NCI-H82 treated with DMSO at 0.1 percent for 48 hours (cell line): ENCODE measurements around the gene MCM6.
"Not testable (repeated sequence)": the region's sequence is repeated elsewhere in the genome, so short reads cannot be mapped to it uniquely, and the experiment has no call there.

ENCODE experiments used
- DNase-seq: peaks from one replicate; lab custom pipeline; 2025; ENCODE audit not compliant: unreplicated experiment; lab: John Stamatoyannopoulos, UW

The MCM6 gene

GRCh38 chr2:135825131-135825530 is 51.1 kb downstream of the MCM6 start:
- no peak for DNase-seq

DNA sequence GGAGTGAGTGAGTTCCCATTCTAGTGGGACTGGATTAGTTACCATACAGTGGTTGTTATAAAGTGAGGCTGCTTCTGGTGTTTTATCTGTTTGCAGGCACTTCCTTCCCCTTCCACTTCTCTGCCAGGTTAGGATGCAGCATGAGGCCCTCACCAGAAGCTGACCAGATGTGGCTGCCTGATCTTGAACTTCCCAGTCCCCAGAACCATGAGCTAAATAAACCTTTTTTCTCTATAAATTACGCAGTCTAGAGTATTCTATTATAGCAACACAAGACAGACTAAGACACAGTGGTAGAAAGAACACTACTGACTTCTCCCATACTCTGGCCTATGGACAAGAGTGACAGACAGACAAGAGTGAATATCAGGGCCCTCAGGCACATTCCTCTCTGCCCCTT is 53.4 kb downstream of the MCM6 start:
- no peak for DNase-seq

DNA sequence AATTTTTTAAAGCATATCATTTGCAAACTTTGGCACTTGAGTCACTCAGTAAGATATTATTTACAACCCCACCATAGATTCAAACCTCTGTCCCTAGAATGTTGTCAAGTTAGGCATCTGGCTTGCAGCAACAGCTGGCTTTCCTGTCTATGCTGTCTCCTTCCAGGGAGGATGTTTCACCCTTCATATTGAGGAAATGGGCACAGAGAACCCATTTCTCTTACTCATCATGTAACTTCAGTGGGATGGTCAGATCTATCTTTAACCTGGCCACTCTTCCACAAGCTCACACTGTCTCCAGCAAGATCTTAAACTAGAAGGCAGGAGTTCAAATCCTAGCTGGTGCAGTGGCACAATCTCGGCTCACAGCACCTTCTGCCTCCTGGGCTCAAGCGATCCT is 55.1 kb downstream of the MCM6 start:
- DNase-seq: no peak

DNA sequence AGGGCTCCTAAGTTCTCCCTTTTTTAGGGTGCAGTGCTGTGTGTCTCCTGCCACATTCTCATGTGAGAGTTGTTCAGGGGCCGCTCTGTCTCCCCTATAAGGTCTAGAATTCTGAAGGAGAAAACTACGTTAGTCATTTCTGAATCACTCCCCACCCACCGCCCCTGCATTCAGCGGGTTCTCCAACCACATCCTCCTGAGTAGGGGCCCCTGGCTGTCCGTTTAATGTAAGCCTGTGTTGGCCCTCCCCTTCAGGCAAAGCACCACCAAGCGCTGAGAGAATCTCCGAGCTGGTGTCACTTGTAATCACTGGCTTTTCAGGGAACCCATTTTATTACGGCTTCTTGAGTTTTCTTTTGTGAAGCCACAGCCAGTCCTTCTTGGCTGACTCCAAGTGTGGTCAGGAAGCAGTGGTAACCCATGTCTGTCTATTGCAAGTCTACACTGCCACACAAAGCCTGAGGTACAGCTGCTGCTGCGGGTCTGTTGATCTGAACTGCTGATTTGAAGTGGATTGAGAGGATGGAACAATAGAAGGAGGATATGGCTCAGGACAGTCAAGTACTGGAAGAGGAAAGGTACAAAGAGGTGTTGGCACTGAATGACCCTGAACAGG is 56.1 kb downstream of the MCM6 start:
- no peak for DNase-seq

DNA sequence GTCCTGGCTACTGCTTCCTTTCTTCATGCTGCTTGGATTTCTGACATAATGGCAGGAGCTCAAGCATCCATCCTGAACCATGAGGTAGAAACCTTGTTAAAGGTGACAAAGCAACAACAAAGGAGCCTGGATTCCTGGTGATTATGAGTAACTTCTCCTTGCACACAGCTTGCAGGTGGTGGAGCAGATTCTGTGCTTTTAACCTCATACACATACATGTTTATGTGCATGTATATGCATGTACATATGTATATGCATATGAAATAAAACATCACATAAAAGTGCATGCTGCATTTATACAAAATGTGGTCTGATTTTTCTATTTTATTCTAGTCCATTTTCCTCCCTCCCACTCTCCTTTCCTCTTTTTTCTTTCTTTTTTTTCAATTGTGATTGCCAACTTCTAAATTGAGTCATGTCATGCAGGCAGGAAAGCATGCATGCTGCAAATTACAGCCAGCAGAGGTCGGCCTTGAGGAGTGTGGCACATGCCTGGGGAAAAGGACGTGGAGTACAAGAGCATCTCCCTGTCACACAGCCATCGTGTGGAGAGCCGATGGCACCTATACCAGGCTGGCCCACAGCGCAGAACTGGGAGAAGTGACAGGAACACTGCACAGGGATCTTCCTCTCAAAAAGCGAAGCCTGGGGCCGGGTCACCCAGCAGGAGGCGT is 57.2 kb downstream of the MCM6 start:
- DNase-seq: peak; percentile 8

DNA sequence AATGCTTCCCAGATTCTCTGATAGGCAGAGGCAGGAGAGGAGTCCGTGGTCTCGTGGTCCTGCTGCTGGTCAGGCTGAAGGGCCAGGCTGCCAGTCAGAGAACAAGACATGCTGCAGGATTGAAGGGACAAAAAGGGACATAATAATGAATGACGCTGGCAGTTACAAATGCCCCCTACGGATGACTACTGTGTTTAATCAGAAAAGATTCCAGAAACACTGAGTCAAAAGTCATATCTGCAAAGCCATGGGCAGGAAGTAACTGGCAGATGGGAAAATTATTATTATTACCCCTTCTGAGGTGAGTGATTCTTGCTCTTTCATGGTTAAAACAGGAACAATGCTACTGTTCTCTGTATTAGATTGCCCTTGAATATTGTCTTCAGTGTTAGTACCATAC is 58.3 kb downstream of the MCM6 start:
- no peak for DNase-seq

- DNase-seq: no peak
Measured at GRCh38 chr2:135817466-135817865, 58.8 kb downstream of the MCM6 start.

DNA sequence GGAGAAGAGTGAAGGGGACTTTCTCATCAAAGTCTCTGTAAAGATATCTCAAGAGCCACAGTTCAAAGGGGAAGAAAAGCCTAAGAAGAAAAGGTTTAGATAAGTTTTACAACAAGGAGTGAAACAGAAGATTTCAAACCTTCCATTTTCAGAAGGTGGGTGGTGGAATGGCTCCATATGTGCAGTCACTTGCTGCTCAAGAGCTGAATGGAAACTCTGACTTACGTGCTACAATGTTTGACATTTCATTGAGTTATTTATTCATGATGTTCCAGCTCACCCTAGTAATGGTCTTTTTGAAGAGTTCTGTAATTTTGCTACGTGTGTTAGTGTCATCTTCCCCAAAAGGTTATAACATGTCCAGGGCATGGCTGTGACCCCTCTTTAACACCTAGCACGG is 61.0 kb downstream of the MCM6 start:
- no peak for DNase-seq

DNA sequence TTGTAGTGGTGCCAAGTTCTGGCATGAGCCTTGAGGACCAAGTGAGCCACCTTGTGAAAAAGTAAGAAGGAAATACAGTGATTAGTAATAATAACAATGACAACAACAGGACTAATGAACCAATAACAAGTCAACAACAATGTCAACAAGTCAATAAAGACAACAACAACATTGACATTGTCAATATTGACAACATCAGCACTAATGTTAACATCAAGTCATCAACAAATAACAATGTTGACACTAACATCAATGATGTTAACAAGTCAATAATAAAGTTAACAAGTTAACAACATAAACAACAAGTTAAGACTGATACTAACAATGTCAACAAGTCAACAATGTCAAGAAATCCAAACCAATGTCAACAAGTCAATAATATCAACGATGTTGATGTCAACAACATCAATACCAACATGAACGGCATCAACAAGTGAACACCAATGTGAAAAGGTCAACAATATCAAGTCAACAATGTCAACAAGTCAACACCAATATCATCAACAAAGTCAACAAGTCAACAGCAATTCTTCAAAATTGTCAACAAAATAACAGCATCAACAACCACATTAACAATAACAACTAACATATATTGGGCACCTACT is 63.2 kb downstream of the MCM6 start:
- DNase-seq: no peak

DNA sequence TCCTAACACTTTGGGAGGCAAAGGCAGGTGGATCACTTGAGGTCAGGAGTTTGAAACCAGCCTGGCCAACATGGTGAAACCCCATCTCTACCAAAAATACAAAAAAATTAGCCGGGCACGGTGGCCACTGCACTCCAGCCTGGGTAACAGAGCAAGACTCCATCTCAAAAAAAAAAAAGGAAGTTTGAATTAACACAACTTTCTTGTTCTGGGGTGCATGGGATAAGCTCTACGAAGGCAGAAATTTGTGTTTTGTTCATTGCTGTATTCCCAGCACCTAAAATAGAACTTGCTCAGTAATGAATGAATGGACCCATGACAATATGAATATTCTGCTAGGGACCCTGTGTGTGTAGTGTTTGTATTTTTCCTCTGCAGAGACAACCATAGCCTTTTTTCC is 68.4 kb downstream of the MCM6 start:
- not testable (repeated sequence) for DNase-seq

GRCh38 chr2:135803278-135803677 is 73.0 kb downstream of the MCM6 start:
- DNase-seq: no peak

GRCh38 chr2:135802350-135802749 is 73.9 kb downstream of the MCM6 start:
- DNase-seq: no peak

GRCh38 chr2:135800513-135801460 is 75.5 kb downstream of the MCM6 start:
- DNase-seq: no peak

DNA sequence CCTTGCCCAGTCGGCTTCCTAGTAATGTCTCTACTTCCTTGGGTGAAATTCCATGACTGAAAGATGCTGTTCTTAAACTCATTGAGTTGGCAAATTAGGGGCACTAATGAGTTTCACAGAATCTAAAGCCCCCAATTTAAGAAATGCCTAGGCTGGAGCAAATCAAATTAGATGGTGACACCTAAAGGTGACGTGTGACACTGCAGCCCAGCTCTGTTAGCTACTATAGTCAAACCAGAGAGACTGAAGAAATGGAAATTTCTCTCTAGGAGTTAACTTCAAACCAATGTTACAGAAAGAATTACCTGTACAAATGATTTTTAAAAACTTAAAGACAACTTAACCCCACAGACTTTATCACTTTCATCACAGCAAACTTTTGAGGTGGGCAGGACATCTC is 76.5 kb downstream of the MCM6 start:
- no peak for DNase-seq

DNA sequence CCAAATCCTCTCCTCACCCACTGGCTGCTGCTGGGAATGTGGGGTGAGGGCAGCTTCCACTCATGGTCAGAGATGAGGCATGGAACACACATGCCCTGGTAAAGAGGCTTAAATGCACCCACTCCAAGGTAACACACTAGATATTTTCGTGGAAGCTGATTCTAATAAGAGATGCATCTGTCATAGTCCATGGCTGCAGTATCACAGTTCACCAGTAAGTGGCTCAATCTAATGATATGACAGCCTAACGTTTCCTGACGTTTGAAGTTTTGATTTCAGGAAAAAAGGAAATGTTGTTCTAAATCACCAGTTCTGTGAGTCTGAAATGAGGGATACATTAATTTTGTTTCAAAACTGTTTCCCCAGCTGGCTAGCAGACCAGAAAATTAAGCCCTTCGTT is 77.5 kb downstream of the MCM6 start:
- no peak for DNase-seq

DNA sequence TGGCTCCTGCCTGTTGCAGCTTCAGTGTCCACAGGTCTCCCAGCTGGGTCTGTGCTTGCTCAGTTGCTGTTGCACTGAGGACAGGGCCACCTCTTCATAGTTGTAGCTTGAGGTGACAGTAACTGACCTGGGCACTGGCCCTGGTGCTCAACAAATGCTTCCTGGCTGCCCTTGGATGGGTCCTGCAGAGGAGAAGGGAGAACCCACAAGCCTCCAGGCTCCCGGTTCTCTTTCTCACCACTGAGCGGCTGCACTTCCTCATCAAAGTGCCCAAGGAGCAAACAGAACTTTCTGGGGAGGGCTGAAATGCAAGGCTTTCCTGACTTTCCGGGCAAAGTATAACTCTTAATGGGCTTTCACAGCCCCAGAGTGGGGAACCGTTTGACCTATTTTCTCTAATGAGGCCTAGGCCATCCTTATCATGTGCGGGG is 78.0 kb downstream of the MCM6 start:
- no peak for DNase-seq

DNA sequence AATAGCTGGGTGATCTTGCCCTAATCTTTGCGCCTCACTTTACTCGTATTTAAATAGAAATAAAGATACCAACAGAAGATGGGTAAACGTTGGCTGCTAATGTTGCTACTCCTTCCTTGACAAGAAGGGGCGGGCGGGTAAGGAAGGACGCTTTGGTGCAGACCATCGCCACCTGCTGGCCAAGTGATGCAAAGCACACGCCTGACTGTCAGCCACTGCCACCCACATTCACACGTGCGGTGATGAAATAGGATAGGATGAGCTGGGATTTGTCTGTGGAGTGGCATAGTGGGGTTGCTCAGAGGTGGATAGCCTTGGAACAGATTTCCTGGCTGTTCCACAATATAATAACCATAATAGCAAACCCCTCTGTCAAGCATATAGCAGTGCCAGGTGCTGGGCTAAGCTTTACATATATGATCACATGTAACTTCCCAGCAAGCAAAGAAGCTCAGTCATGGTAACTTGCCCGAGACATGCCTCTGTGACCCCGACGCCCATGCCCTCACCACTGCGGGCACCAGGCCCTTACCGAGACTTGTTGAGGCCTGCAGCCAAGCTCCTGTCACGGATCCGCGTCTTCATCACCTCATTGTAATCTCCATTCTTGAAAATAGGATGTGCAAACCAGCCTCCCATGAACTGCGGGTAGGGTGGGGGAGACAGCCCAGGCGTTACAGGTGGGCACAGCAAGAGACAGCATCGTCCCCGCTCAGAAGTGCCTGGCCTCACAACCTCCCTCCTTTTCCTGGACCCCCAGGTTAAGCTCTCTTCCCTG is 78.6 kb downstream of the MCM6 start:
- peak; percentile 58 for DNase-seq

DNA sequence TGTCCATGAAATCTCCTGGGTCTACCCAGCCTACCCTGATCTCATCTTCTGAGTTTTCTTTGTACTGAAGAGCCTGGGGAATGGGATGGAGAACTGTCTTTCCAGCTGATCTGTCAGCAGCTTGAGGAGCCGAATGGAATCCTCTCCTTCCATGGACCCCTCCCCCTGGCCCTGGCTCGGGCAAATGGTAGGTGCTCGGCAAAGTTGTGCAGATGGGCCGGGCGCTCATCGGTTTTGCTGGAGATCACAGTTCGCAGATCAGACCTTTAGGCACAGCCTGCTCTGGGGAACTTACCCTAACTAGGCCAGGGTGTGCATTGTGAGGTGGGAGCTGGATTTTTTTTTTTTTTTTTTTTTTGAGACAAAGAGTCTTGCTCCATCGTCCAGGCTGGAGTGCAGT is 79.6 kb downstream of the MCM6 start:
- no peak for DNase-seq

- not testable (repeated sequence) for DNase-seq
Measured at GRCh38 chr2:135795641-135796040, 80.6 kb downstream of the MCM6 start.

- no peak for DNase-seq
Measured at GRCh38 chr2:135792401-135793150, 83.7 kb downstream of the MCM6 start.
